RWPE2 (cell line): ENCODE data around the gene ASAP2.
"Not testable (repeated sequence)": the region's sequence is repeated elsewhere in the genome, so short reads cannot be mapped to it uniquely, and the experiment has no call there.

Source experiments
- ATAC-seq: fragments of 200-7000 bp; cut with Tn5 transposase; 3 replicates; pipeline ENCODE4 v1.9.1; 2021; ENCODE audit warnings: low read depth
- DNase-seq: peaks from one replicate; pipeline ENCODE4 v3.0.0-alpha.2; 2020; ENCODE audit warnings: low spot score
- H3K27ac ChIP-seq: fragments of 450-650 bp; 2 replicates; pipeline ENCODE4 v1.5.1; 2017; ENCODE audit warnings: mild to moderate bottlenecking; ENCODE audit not compliant: poor library complexity, severe bottlenecking
- H3K27me3 ChIP-seq: fragments of 250-450 bp; sonication (Bioruptor Pico); 2 replicates; pipeline ENCODE4 v1.5.1; 2021; ENCODE audit warnings: mild to moderate bottlenecking, moderate library complexity; ENCODE audit not compliant: insufficient read depth, poor library complexity, severe bottlenecking
- H3K36me3 ChIP-seq: fragments of 250-450 bp; sonication (Bioruptor Pico); 2 replicates; pipeline ENCODE4 v1.5.1; 2020; ENCODE audit warnings: low read depth, mild to moderate bottlenecking, moderate library complexity
- H3K4me1 ChIP-seq: fragments of 250-450 bp; sonication (Bioruptor Pico); 2 replicates; pipeline ENCODE4 v1.5.1; 2021; ENCODE audit warnings: mild to moderate bottlenecking, moderate library complexity; ENCODE audit not compliant: insufficient read depth, poor library complexity, severe bottlenecking
- H3K4me3 ChIP-seq: fragments of 250-450 bp; sonication (Bioruptor Pico); 2 replicates; pipeline ENCODE4 v1.5.1; 2021; ENCODE audit warnings: mild to moderate bottlenecking, moderate library complexity; ENCODE audit not compliant: severe bottlenecking
- H3K9me3 ChIP-seq: fragments of 250-450 bp; sonication (Bioruptor Pico); 2 replicates; pipeline ENCODE4 v1.5.1; 2021; ENCODE audit warnings: mild to moderate bottlenecking, moderate library complexity; ENCODE audit not compliant: severe bottlenecking
- CTCF ChIP-seq: fragments of 450-650 bp; IDR thresholded peaks from one replicate; pipeline ENCODE4 v1.5.1; 2017; ENCODE audit warnings: mild to moderate bottlenecking, moderate library complexity; ENCODE audit not compliant: poor library complexity, severe bottlenecking

ASAP2 gene

GRCh38 chr2:9264301-9264700 is 57.7 kb downstream of the ASAP2 start:
- no peak for TF ChIP-seq CTCF
- peak; percentile 52 for ATAC-seq
- Histone ChIP-seq H3K9me3 (no peaks in the 10 kb centered on the region), H3K27me3 (no peaks in the 10 kb centered on the region), H3K4me3 (no peak overlapping the region), H3K36me3 (peaks cover 14% of the 10 kb centered on the region), H3K27ac (peak overlapping the region; percentile 1), H3K4me1 (peaks cover 5% of the 10 kb centered on the region)
- no peak for DNase-seq

- peak overlapping the region; percentile 7 for H3K27ac ChIP-seq
- H3K9me3 ChIP-seq, result no peaks in the 10 kb centered on the region
- no peaks in the 10 kb centered on the region for H3K27me3 ChIP-seq
- H3K36me3 ChIP-seq, result peaks cover 21% of the 10 kb centered on the region
- DNase-seq (no peak), ATAC-seq (no peak)
- no peak for TF ChIP-seq CTCF
- H3K4me1 ChIP-seq, result no peaks in the 10 kb centered on the region
- no peak overlapping the region for H3K4me3 ChIP-seq
Measured at GRCh38 chr2:9266711-9267110, 60.1 kb downstream of the ASAP2 start.

- not testable (repeated sequence) for H3K27ac ChIP-seq, DNase-seq, H3K4me1 ChIP-seq, ATAC-seq, H3K27me3 ChIP-seq, H3K4me3 ChIP-seq, H3K9me3 ChIP-seq
- peaks cover 27% of the 10 kb centered on the region for H3K36me3 ChIP-seq
Measured at GRCh38 chr2:9267286-9267685, 60.7 kb downstream of the ASAP2 start.

- DNase-seq (no peak), ATAC-seq (no peak)
- Histone ChIP-seq H3K36me3 (peaks cover 32% of the 10 kb centered on the region), H3K9me3 (peaks cover 2% of the 10 kb centered on the region), H3K27me3 (no peaks in the 10 kb centered on the region), H3K4me3 (no peak overlapping the region), H3K27ac (no peak overlapping the region), H3K4me1 (peaks cover 7% of the 10 kb centered on the region)
- TF ChIP-seq CTCF, result no peak
Measured at GRCh38 chr2:9268301-9269080, 61.9 kb downstream of the ASAP2 start.

GRCh38 chr2:9269295-9269694 is 62.7 kb downstream of the ASAP2 start:
- ATAC-seq, result no peak
- TF ChIP-seq CTCF, result no peak
- no peak overlapping the region for H3K27ac ChIP-seq

More at GRCh38 chr2:9269295-9269694, 62.7 kb downstream of the ASAP2 start:
- Histone ChIP-seq H3K4me1 (peaks cover 13% of the 10 kb centered on the region), H3K4me3 (no peak overlapping the region), H3K36me3 (peaks cover 32% of the 10 kb centered on the region), H3K9me3 (peaks cover 2% of the 10 kb centered on the region), H3K27me3 (no peaks in the 10 kb centered on the region)
- no peak for DNase-seq
